Measurements from ENCODE around the gene OR5H2. TPM values are rescaled to one million over a fixed set of nuclear protein-coding genes. Genes with fewer than 3 reads are reported as not detected.

Gene OR5H2
- total RNA-seq, 4 donors from 2014 or later = not detected

GRCh38 chr3:98272126-98272525 is 10.2 kb upstream of the OR5H2 start:
- H3K9me3 ChIP-seq = no peaks in the 10 kb centered on the region
- no peaks in the 10 kb centered on the region for H3K4me1 ChIP-seq
- no peak overlapping the region for H3K4me3 ChIP-seq (replicated peaks in 1 of 3)
- intact Hi-C loops (cut with DNase I) = no loop called here
- no peak for DNase-seq
- no peaks in the 10 kb centered on the region for H3K27me3 ChIP-seq
- H3K36me3 ChIP-seq = no peaks in the 10 kb centered on the region
- H3K27ac ChIP-seq = no peak overlapping the region
- TF ChIP-seq POLR2A (IDR thresholded peaks at IDR 0.05) (no peak), CTCF (IDR thresholded peaks at IDR 0.05) (no peak)
- WGBS, 2 donors = 81 to 89% methylated on average over 3 of the region's 3 CpGs

GRCh38 chr3:98274914-98275313 is 7.4 kb upstream of the OR5H2 start:
- WGBS, 2 donors = 87% methylated on average over 3 of the region's 3 CpGs; no CpG with 5 or more reads in 1 of the 2 donors
- H3K27me3 ChIP-seq = no peaks in the 10 kb centered on the region
- no peaks in the 10 kb centered on the region for H3K4me1 ChIP-seq
- H3K4me3 ChIP-seq (replicated peaks in 1 of 3) = no peak overlapping the region
- no peak for TF ChIP-seq POLR2A (IDR thresholded peaks at IDR 0.05)
- TF ChIP-seq CTCF (IDR thresholded peaks at IDR 0.05) = no peak
- H3K27ac ChIP-seq = no peak overlapping the region
- no peaks in the 10 kb centered on the region for H3K9me3 ChIP-seq
- intact Hi-C loops (cut with DNase I) = no loop called here
- H3K36me3 ChIP-seq = no peaks in the 10 kb centered on the region
- no peak for DNase-seq

- Histone ChIP-seq H3K27ac (no peak overlapping the region), H3K9me3 (no peaks in the 10 kb centered on the region), H3K4me1 (no peaks in the 10 kb centered on the region), H3K27me3 (no peaks in the 10 kb centered on the region), H3K36me3 (no peaks in the 10 kb centered on the region), H3K4me3 (replicated peaks in 1 of 3) (no peak overlapping the region)
- 82 to 98% methylated on average over 1 of the region's 1 CpG for WGBS, 2 donors
- intact Hi-C loops (cut with DNase I) = no loop called here
- TF ChIP-seq CTCF (IDR thresholded peaks at IDR 0.05) (no peak), POLR2A (IDR thresholded peaks at IDR 0.05) (no peak)
- DNase-seq = no peak
Measured at GRCh38 chr3:98290916-98291315, 8.6 kb downstream of the OR5H2 start.

GRCh38 chr3:98291332-98291957 is 9.1 kb downstream of the OR5H2 start:
- Histone ChIP-seq H3K4me1 (no peaks in the 10 kb centered on the region), H3K27me3 (no peaks in the 10 kb centered on the region), H3K27ac (no peak overlapping the region), H3K9me3 (no peaks in the 10 kb centered on the region), H3K36me3 (no peaks in the 10 kb centered on the region), H3K4me3 (replicated peaks in 1 of 3) (no peak overlapping the region)
- no peak for DNase-seq
- intact Hi-C loops (cut with DNase I) = no loop called here
- TF ChIP-seq POLR2A (IDR thresholded peaks at IDR 0.05) (no peak), CTCF (IDR thresholded peaks at IDR 0.05) (no peak)
- WGBS, 2 donors = 83 to 85% methylated on average over 9 to 10 of the region's 10 CpGs

GRCh38 chr3:98322101-98322500 is 39.8 kb downstream of the OR5H2 start:
- H3K27me3 ChIP-seq = no peaks in the 10 kb centered on the region
- H3K4me3 ChIP-seq (replicated peaks in 1 of 3) = no peak overlapping the region
- no peak for TF ChIP-seq CTCF (IDR thresholded peaks at IDR 0.05)
- TF ChIP-seq POLR2A (IDR thresholded peaks at IDR 0.05) = no peak
- no peak for DNase-seq
- H3K9me3 ChIP-seq = no peaks in the 10 kb centered on the region
- H3K4me1 ChIP-seq = peaks cover 0 to 7% of the 10 kb centered on the region in 2 donors
- no peak overlapping the region for H3K27ac ChIP-seq
- no peaks in the 10 kb centered on the region for H3K36me3 ChIP-seq
- intact Hi-C loops (cut with DNase I) = no loop called here
- WGBS, 2 donors = 93 to 94% methylated on average over 2 of the region's 2 CpGs
